NCI-H187 treated with DMSO at 0.1 percent for 48 hours (cell line): Measurements from ENCODE around the gene RPL22.

Experiments
- DNase-seq: peaks from one replicate; lab custom pipeline; 2025; lab: John Stamatoyannopoulos, UW

The RPL22 gene

GRCh38 chr1:6171548-6172124 lies 27.8 kb downstream of the RPL22 start:
- no peak for DNase-seq

GRCh38 chr1:6170742-6171201 lies 28.6 kb downstream of the RPL22 start:
- no peak for DNase-seq

GRCh38 chr1:6170116-6170741 lies 29.2 kb downstream of the RPL22 start:
- DNase-seq, result no peak

- DNase-seq, result no peak
Measured at GRCh38 chr1:6168947-6169586, 30.3 kb downstream of the RPL22 start.

GRCh38 chr1:6167391-6168303 lies 31.7 kb downstream of the RPL22 start:
- no peak for DNase-seq

- no peak for DNase-seq
Measured at GRCh38 chr1:6166655-6167390, 32.6 kb downstream of the RPL22 start.

GRCh38 chr1:6166221-6166620 lies 33.2 kb downstream of the RPL22 start:
- DNase-seq, result no peak

- no peak for DNase-seq
Measured at GRCh38 chr1:6165441-6165985, 33.9 kb downstream of the RPL22 start.

- no peak for DNase-seq
Measured at GRCh38 chr1:6165027-6165426, 34.4 kb downstream of the RPL22 start.

GRCh38 chr1:6163973-6164617 lies 35.3 kb downstream of the RPL22 start:
- no peak for DNase-seq

GRCh38 chr1:6163191-6163972 lies 36.0 kb downstream of the RPL22 start:
- no peak for DNase-seq

- DNase-seq, result no peak
Measured at GRCh38 chr1:6162773-6163172, 36.6 kb downstream of the RPL22 start.

- no peak for DNase-seq
Measured at GRCh38 chr1:6162341-6162740, 37.1 kb downstream of the RPL22 start.

GRCh38 chr1:6158181-6158580 lies 41.2 kb downstream of the RPL22 start:
- no peak for DNase-seq

GRCh38 chr1:6157528-6158174 lies 41.7 kb downstream of the RPL22 start:
- DNase-seq, result no peak

- no peak for DNase-seq
Measured at GRCh38 chr1:6157132-6157527, 42.3 kb downstream of the RPL22 start.

GRCh38 chr1:6154525-6155319 lies 44.7 kb downstream of the RPL22 start:
- DNase-seq, result no peak

- no peak for DNase-seq
Measured at GRCh38 chr1:6152882-6153281, 46.5 kb downstream of the RPL22 start.

- no peak for DNase-seq
Measured at GRCh38 chr1:6152181-6152580, 47.2 kb downstream of the RPL22 start.
